GM12872 (cell line): ENCODE data around the gene UEVLD.
A peak's percentile ranks its signal among the peaks of the same experiment; 100 is the strongest.

Experiments used
- CTCF ChIP-seq: IDR thresholded peaks from 3 replicates; pipeline ENCODE4 v1.5.1; 2011; ENCODE audit warnings: low read depth, mild to moderate bottlenecking, low read length, moderate library complexity; ENCODE audit not compliant: insufficient read depth

The UEVLD gene

GRCh38 chr11:18575361-18575760 is 13.2 kb downstream of the UEVLD start:
- no peak for TF ChIP-seq CTCF

GRCh38 chr11:18567081-18567480 is 21.5 kb downstream of the UEVLD start:
- TF ChIP-seq CTCF = no peak

- no peak for TF ChIP-seq CTCF
Measured at GRCh38 chr11:18566406-18566805, 22.1 kb downstream of the UEVLD start.

GRCh38 chr11:18564149-18564548 is 24.4 kb downstream of the UEVLD start:
- no peak for TF ChIP-seq CTCF

GRCh38 chr11:18563090-18563730 is 25.3 kb downstream of the UEVLD start:
- TF ChIP-seq CTCF = no peak

- TF ChIP-seq CTCF = no peak
Measured at GRCh38 chr11:18548001-18548400, 40.5 kb downstream of the UEVLD start.

GRCh38 chr11:18540207-18541009 is 48.1 kb downstream of the UEVLD start:
- TF ChIP-seq CTCF = peak; percentile 49
